PC-3 (cell line): ENCODE results near the gene LRRFIP1. TPM values are rescaled to one million over a fixed set of nuclear protein-coding genes. Genes with fewer than 3 reads are reported as not detected.
A peak's percentile ranks its signal among the peaks of the same experiment; 100 is the strongest.

Experiments used
- ATAC-seq: fragments of 200-7000 bp; cut with Tn5 transposase; 2 replicates; pipeline ENCODE4 v1.9.1; 2020; ENCODE audit warnings: mild to moderate bottlenecking, moderate library complexity
- BruUV-seq: library from RNA; stranded (reverse); fragments of 400-500 nt; replicated peaks from 2 replicates; lab custom pipeline; 2021; lab: Mats Ljungman, UMichigan
- CTCF ChIA-PET: fragments of 300-600 bp; sonication (Branson Sonifier 250); formaldehyde crosslinking; loops from one replicate; lab custom pipeline; 2022; ENCODE audit warnings: antibody characterized with exemption; lab: Charles Lee
- POLR2A ChIA-PET: fragments of 300-600 bp; sonication (Branson Sonifier 250); formaldehyde crosslinking; loops from one replicate; lab custom pipeline; 2022; ENCODE audit warnings: antibody characterized with exemption; ENCODE audit not compliant: unreplicated experiment; lab: Charles Lee
- DNase-seq: peaks from one replicate; pipeline ENCODE4 v3.0.0-alpha.2; 2015
- H2AFZ ChIP-seq: fragments of 300-600 bp; sonication (generic); 2 replicates; pipeline ENCODE4 v1.6.0; 2016; ENCODE audit warnings: antibody characterized with exemption, low read length
- H3F3A ChIP-seq: fragments of 300-600 bp; sonication (generic); one replicate; pipeline ENCODE4 v1.6.0; 2017; ENCODE audit warnings: antibody characterized with exemption, low read length, control low read depth, mild to moderate bottlenecking; ENCODE audit not compliant: unreplicated experiment
- H3K27ac ChIP-seq: fragments of 300-600 bp; sonication (generic); 2 replicates; pipeline ENCODE4 v1.5.1; 2016; ENCODE audit warnings: mild to moderate bottlenecking, low read length
- H3K27me3 ChIP-seq: fragments of 300-600 bp; sonication (generic); 2 replicates; pipeline ENCODE4 v1.6.1; 2016; ENCODE audit warnings: low read length, mixed read lengths
- H3K36me3 ChIP-seq: fragments of 300-600 bp; sonication (generic); 2 replicates; pipeline ENCODE4 v1.6.1; 2016; ENCODE audit warnings: low read depth, mixed run types, low read length, mixed read lengths
- H3K4me1 ChIP-seq: fragments of 300-600 bp; sonication (generic); 2 replicates; pipeline ENCODE4 v1.5.1; 2016; ENCODE audit warnings: low read length; ENCODE audit not compliant: insufficient read depth
- H3K4me2 ChIP-seq: fragments of 300-600 bp; sonication (generic); 2 replicates; pipeline ENCODE4 v1.6.0; 2016; ENCODE audit warnings: low read length
- H3K4me3 ChIP-seq: fragments of 300-600 bp; sonication (generic); 2 replicates; pipeline ENCODE4 v1.5.1; 2016; ENCODE audit warnings: mild to moderate bottlenecking, low read length, mixed read lengths
- H3K79me2 ChIP-seq: fragments of 300-600 bp; sonication (generic); 2 replicates; pipeline ENCODE4 v1.6.1; 2017; ENCODE audit warnings: low read length, mixed read lengths
- H3K9ac ChIP-seq: fragments of 300-600 bp; sonication (generic); 2 replicates; pipeline ENCODE4 v1.6.0; 2016; ENCODE audit warnings: mild to moderate bottlenecking, low read length
- H3K9me2 ChIP-seq: fragments of 300-600 bp; sonication (generic); replicated peaks from 2 replicates; pipeline ENCODE4 v1.6.1; 2016; ENCODE audit warnings: mixed run types, low read length, mixed read lengths
- H3K9me3 ChIP-seq: fragments of 300-600 bp; sonication (generic); 2 replicates; pipeline ENCODE4 v1.6.1; 2016; ENCODE audit warnings: low read length, mixed read lengths
- H4K20me1 ChIP-seq: fragments of 300-600 bp; sonication (generic); 2 replicates; pipeline ENCODE4 v1.6.1; 2016; ENCODE audit warnings: low read length, mixed read lengths
- CTCF ChIP-seq: fragments of 300-600 bp; sonication (generic); conservative IDR thresholded peaks from 2 replicates; pipeline ENCODE4 v1.5.1; 2017; ENCODE audit warnings: antibody characterized with exemption, low read depth, mild to moderate bottlenecking, low read length
- EZH2 ChIP-seq: fragments of 300-600 bp; sonication (generic); IDR thresholded peaks from one replicate; pipeline ENCODE4 v1.6.1; 2017; ENCODE audit warnings: antibody characterized with exemption, mild to moderate bottlenecking, low read length; ENCODE audit not compliant: unreplicated experiment
- EZH2phosphoT487 ChIP-seq: fragments of 300-600 bp; sonication (generic); IDR thresholded peaks from 2 replicates; pipeline ENCODE4 v1.6.1; 2018; ENCODE audit warnings: mild to moderate bottlenecking, antibody characterized with exemption, low read length, borderline replicate concordance
- intact Hi-C: fragments of 100-400 bp; cut with micrococcal nuclease; formaldehyde crosslinking; loops from 2 replicates; pipeline ENCODE4 v1.9.0; 2023
- total RNA-seq: library from RNA; depleted of rRNA; stranded (reverse); fragments of >200 nt; gene quantifications from 2 replicates; pipeline ENCODE4 v1.2.3, GENCODE V29; 2014

The LRRFIP1 gene
- total RNA-seq, 1 experiment from 2014 or later: 87.8 TPM

DNA sequence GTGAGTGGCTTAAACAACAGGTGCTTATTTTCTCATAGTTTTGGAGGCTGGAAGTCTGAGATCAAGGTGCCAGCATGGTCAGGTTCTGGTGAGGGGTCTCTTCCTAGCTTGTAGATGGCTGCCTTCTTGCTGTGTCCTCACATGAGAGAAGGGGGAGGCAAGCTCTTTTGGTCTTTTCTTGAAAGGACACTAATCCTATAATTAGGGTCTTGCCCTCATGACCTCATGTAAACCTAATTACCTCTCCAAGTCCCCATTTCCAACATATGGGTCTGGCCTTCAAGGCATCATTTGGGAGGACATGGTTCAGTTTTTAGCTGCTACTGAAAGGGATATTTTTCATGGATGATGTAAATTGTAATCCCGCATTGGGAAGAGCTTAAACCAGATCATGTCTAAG, 189.1 kb downstream of the LRRFIP1 start:
- no peak overlapping the region for H2AFZ ChIP-seq
- H3K9me3 ChIP-seq: no peaks in the 10 kb centered on the region
- no peaks in the 10 kb centered on the region for H3K79me2 ChIP-seq
- H3K4me2 ChIP-seq: no peak overlapping the region
- intact Hi-C loops: no loop called here
- no peak overlapping the region for H3K9ac ChIP-seq
- no peak overlapping the region for H3K4me3 ChIP-seq
- no peak for ATAC-seq
- POLR2A ChIA-PET: no interaction called here
- no peaks in the 10 kb centered on the region for H3F3A ChIP-seq
- no peaks in the 10 kb centered on the region for H3K9me2 ChIP-seq
- CTCF ChIA-PET: no interaction called here
- TF ChIP-seq EZH2 (no peak), CTCF (no peak), EZH2phosphoT487 (no peak)
- no TSS peak for BruUV-seq
- H3K4me1 ChIP-seq: peaks cover 16% of the 10 kb centered on the region
- no peak for DNase-seq
- no peaks in the 10 kb centered on the region for H3K36me3 ChIP-seq
- H4K20me1 ChIP-seq: no peaks in the 10 kb centered on the region
- 0 out of 2 replicates have a peak, but pooled peaks cover 3% of the 10 kb centered on the region for H3K27me3 ChIP-seq
- H3K27ac ChIP-seq: no peak overlapping the region

- no peaks in the 10 kb centered on the region for H3K9me2 ChIP-seq
- intact Hi-C loops: no loop called here
- H3K36me3 ChIP-seq: no peaks in the 10 kb centered on the region
- TF ChIP-seq CTCF: no peak
- TF ChIP-seq EZH2phosphoT487: no peak
- no peak for TF ChIP-seq EZH2
- no peak overlapping the region for H2AFZ ChIP-seq
- H4K20me1 ChIP-seq: no peaks in the 10 kb centered on the region
- peaks cover 16% of the 10 kb centered on the region for H3K4me1 ChIP-seq
- H3K4me3 ChIP-seq: no peak overlapping the region
- ATAC-seq (peak; percentile 42), DNase-seq (peak; percentile 70)
- H3K27me3 ChIP-seq: 0 out of 2 replicates have a peak, but pooled peaks cover 2% of the 10 kb centered on the region
- no peaks in the 10 kb centered on the region for H3F3A ChIP-seq
- BruUV-seq: no TSS peak
- H3K27ac ChIP-seq: no peak overlapping the region
- ChIA-PET CTCF (no interaction called here), POLR2A (no interaction called here)
- no peak overlapping the region for H3K9ac ChIP-seq
- H3K79me2 ChIP-seq: no peaks in the 10 kb centered on the region
- H3K9me3 ChIP-seq: no peaks in the 10 kb centered on the region
- peak overlapping the region; percentile 19 for H3K4me2 ChIP-seq
Observed at GRCh38 chr2:237818066-237818473, 190.7 kb downstream of the LRRFIP1 start.

DNA sequence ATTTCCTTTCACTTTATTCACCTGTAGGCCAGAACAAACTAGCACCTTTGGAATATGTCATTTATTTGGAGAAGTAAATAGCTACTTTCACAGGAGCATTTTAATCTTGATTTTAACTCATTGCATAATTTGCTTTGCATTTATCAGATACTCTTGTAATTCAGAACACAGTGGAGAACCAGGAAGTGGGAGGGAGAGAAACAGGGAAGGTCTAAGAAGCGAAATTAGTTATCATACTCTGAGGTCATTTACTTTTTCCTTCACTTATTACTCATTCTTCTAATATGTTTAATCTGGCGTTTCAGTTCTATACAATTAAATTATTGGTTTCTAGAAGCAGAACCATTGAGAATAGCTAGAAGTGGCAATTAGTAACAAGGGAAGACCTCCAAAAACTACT, 191.8 kb downstream of the LRRFIP1 start:
- Histone ChIP-seq H3F3A (no peaks in the 10 kb centered on the region), H3K36me3 (no peaks in the 10 kb centered on the region), H3K27ac (no peak overlapping the region), H3K9me3 (no peaks in the 10 kb centered on the region), H3K4me2 (no peak overlapping the region), H3K27me3 (no peaks in the 10 kb centered on the region), H3K4me3 (no peak overlapping the region), H3K9ac (no peak overlapping the region), H2AFZ (no peak overlapping the region), H3K9me2 (no peaks in the 10 kb centered on the region), H3K79me2 (no peaks in the 10 kb centered on the region), H3K4me1 (peaks cover 16% of the 10 kb centered on the region), H4K20me1 (no peaks in the 10 kb centered on the region)
- POLR2A ChIA-PET: interaction anchor here (0.6 kb wide), 1 partner anchor 54 kb away, joined by 6 read pairs; no protein-coding TSS in a partner anchor
- no TSS peak for BruUV-seq
- intact Hi-C loops: no loop called here
- ATAC-seq: no peak
- no peak for DNase-seq
- CTCF ChIA-PET: no interaction called here
- TF ChIP-seq CTCF: no peak
- TF ChIP-seq EZH2: no peak
- TF ChIP-seq EZH2phosphoT487: no peak
